Smooth muscle cell of trachea (primary cell): Measurements from ENCODE around the gene RASA2. TPM values are rescaled to one million over a fixed set of nuclear protein-coding genes. Genes with fewer than 3 reads are reported as not detected.

Experiments
- total RNA-seq: library from RNA; depleted of rRNA; stranded (reverse); fragments of >200 nt; gene quantifications from 2 replicates; pipeline ENCODE4 v1.2.1, GENCODE V29; 2014

Gene RASA2, protein sequence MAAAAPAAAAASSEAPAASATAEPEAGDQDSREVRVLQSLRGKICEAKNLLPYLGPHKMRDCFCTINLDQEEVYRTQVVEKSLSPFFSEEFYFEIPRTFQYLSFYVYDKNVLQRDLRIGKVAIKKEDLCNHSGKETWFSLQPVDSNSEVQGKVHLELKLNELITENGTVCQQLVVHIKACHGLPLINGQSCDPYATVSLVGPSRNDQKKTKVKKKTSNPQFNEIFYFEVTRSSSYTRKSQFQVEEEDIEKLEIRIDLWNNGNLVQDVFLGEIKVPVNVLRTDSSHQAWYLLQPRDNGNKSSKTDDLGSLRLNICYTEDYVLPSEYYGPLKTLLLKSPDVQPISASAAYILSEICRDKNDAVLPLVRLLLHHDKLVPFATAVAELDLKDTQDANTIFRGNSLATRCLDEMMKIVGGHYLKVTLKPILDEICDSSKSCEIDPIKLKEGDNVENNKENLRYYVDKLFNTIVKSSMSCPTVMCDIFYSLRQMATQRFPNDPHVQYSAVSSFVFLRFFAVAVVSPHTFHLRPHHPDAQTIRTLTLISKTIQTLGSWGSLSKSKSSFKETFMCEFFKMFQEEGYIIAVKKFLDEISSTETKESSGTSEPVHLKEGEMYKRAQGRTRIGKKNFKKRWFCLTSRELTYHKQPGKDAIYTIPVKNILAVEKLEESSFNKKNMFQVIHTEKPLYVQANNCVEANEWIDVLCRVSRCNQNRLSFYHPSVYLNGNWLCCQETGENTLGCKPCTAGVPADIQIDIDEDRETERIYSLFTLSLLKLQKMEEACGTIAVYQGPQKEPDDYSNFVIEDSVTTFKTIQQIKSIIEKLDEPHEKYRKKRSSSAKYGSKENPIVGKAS
- 10.9 and 16.6 TPM in 2 replicates for total RNA-seq

DNA sequence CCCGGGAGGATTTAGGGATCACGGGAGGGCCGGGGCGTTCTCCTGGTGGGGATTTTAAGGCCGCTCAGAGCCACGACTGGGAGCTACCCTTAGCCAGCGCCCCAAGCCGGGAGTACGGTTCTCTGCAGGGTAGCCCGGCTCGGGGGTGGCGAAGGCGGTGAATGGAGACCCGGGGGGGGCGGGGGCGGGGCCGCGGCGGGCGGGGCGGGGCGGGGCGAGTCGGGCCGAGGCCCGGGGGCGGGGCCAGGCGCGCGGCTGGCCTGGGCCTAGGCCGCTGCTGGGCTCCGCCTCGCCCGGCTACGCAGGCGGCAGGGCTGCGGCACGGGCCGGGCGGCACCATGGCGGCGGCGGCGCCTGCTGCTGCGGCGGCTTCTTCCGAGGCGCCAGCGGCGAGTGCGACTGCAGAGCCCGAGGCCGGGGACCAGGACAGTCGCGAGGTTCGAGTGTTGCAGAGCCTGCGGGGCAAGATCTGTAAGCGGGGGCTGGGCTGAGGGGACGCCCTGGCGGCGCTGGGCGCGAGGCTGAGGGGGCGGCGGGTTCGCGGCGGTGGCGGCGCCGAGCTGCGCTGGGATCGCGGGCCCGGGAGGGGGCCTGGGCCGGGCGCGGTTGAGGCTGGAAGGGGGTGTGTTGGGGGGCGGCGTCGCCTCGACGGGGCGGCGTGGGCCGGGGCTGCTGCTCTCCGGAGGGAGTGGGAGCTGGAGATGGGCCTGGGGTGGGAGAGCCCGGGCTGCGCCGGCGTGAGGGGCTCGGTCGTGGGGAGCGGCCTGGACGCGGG lies at the start of gene RASA2:
RASA2 (plus strand) TSS at position 282 of the 775 bp plus-strand sequence; CDS start at position 339, 57 bp downstream.

Other genes with a start within 250 kb of the RASA2 start
- gene ZBTB38, start 118.5 kb upstream of the RASA2 start, total RNA-seq = 145 and 203 TPM in 2 replicates